CD14-positive monocyte (primary cell): ENCODE data around the gene CDK12. TPM values are rescaled to one million over a fixed set of nuclear protein-coding genes. Genes with fewer than 3 reads are reported as not detected.

Experiments
- DNase-seq, 3 donors: peaks; one replicate each; pipeline ENCODE4 v3.0.0-alpha.2; 2011 to 2022
- H2AFZ ChIP-seq: 2 replicates; pipeline ENCODE4 v1.6.0; 2012; ENCODE audit warnings: mild to moderate bottlenecking, low read depth, low read length, inconsistent platforms; ENCODE audit not compliant: insufficient read depth, poor library complexity, severe bottlenecking
- H3K27ac ChIP-seq, 2 donors: 1 replicate in 1 of 2; 2 replicates in 1 of 2; pipeline ENCODE4 v1.5.1; 2012 to 2013; ENCODE audit warnings: low read length in 2 of 2, control low read depth in 1 of 2, inconsistent platforms in 1 of 2, low read depth in 1 of 2, mild to moderate bottlenecking in 1 of 2
- H3K27me3 ChIP-seq, 2 donors: one replicate each; pipeline versions ENCODE4 v1.6.0 to v1.6.1; 2011 to 2013; ENCODE audit warnings: low read length in 2 of 2; ENCODE audit not compliant: control insufficient read depth in 2 of 2, insufficient read depth in 2 of 2
- H3K36me3 ChIP-seq, 2 donors: replicated peaks in 1 of 2; 1 replicate in 1 of 2; 2 replicates in 1 of 2; pipeline versions ENCODE4 v1.5.1 to v1.6.1; 2012 to 2013; ENCODE audit warnings: low read length in 2 of 2, control low read depth in 1 of 2, inconsistent platforms in 1 of 2, mild to moderate bottlenecking in 1 of 2; ENCODE audit not compliant: insufficient read depth in 2 of 2, control insufficient read depth in 1 of 2
- H3K4me1 ChIP-seq, 2 donors: 1 replicate in 1 of 2; 2 replicates in 1 of 2; pipeline versions ENCODE4 v1.5.1 to v1.6.1; 2012 to 2013; ENCODE audit warnings: low read length in 2 of 2, control low read depth in 1 of 2, inconsistent platforms in 1 of 2, mild to moderate bottlenecking in 1 of 2, moderate library complexity in 1 of 2; ENCODE audit not compliant: insufficient read depth in 2 of 2, control insufficient read depth in 1 of 2
- H3K4me2 ChIP-seq: replicated peaks from 2 replicates; pipeline ENCODE3; 2012; ENCODE audit warnings: low read length, moderate library complexity, mild to moderate bottlenecking; ENCODE audit not compliant: poor library complexity, severe bottlenecking; ENCODE audit errors: extremely low read depth
- H3K4me3 ChIP-seq, 3 experiments: fragments of 200-600 bp in 1 of 3; sonication (generic) in 1 of 3; replicated peaks in 1 of 3; 1 replicate in 2 of 3; 2 replicates in 1 of 3; pipeline ENCODE4 v1.5.1; 2011 to 2013; ENCODE audit warnings: low read length in 3 of 3, mild to moderate bottlenecking in 3 of 3, control low read depth in 2 of 3, low read depth in 2 of 3, inconsistent platforms in 1 of 3, moderate library complexity in 1 of 3
- H3K79me2 ChIP-seq: 2 replicates; pipeline ENCODE4 v1.6.0; 2012; ENCODE audit warnings: mild to moderate bottlenecking, control low read depth, inconsistent platforms, low read length, moderate library complexity; ENCODE audit not compliant: insufficient read depth
- H3K9ac ChIP-seq: 2 replicates; pipeline ENCODE4 v1.6.0; 2017; ENCODE audit warnings: low read length, mild to moderate bottlenecking; ENCODE audit not compliant: insufficient read depth, poor library complexity, severe bottlenecking
- H3K9me3 ChIP-seq, 2 donors: replicated peaks in 1 of 2; 1 replicate in 1 of 2; 2 replicates in 1 of 2; pipeline versions ENCODE4 v1.5.1 to v1.6.1; 2012 to 2013; ENCODE audit warnings: low read length in 2 of 2, control low read depth in 1 of 2; ENCODE audit not compliant: control insufficient read depth in 1 of 2, insufficient read depth in 1 of 2
- H4K20me1 ChIP-seq: 2 replicates; pipeline ENCODE4 v1.6.0; 2012; ENCODE audit warnings: mild to moderate bottlenecking, low read length, control low read depth, moderate library complexity; ENCODE audit not compliant: insufficient read depth
- H3K27ac Mint-ChIP-seq, 7 donors: one replicate each; pipeline ENCODE4 v1.8.0; 2020; ENCODE audit warnings: mild to moderate bottlenecking in 7 of 7, mixed read lengths in 7 of 7, moderate library complexity in 6 of 7, inconsistent platforms in 2 of 7
- H3K27me3 Mint-ChIP-seq, 3 donors: one replicate each; pipeline ENCODE4 v1.8.0; 2021 to 2022; ENCODE audit warnings: low read depth in 3 of 3, mild to moderate bottlenecking in 3 of 3, mixed read lengths in 3 of 3, moderate library complexity in 3 of 3, inconsistent platforms in 1 of 3
- H3K36me3 Mint-ChIP-seq, 2 donors: one replicate each; pipeline ENCODE4 v1.8.0; 2020; ENCODE audit warnings: mixed read lengths in 2 of 2, inconsistent platforms in 1 of 2, mild to moderate bottlenecking in 1 of 2
- H3K4me1 Mint-ChIP-seq: one replicate; pipeline ENCODE4 v1.8.0; 2020; ENCODE audit warnings: mild to moderate bottlenecking, mixed read lengths
- H3K4me3 Mint-ChIP-seq, 2 donors: one replicate each; pipeline ENCODE4 v1.8.0; 2020; ENCODE audit warnings: mild to moderate bottlenecking in 2 of 2, mixed read lengths in 2 of 2, moderate library complexity in 1 of 2
- H3K9me3 Mint-ChIP-seq, 7 donors: one replicate each; pipeline ENCODE4 v1.8.0; 2020 to 2022; ENCODE audit warnings: mixed read lengths in 7 of 7, mild to moderate bottlenecking in 6 of 7, moderate library complexity in 6 of 7, inconsistent platforms in 2 of 7
- CTCF ChIP-seq: fragments of 200-600 bp; IDR thresholded peaks from one replicate; pipeline ENCODE4 v1.8.0; 2022; ENCODE audit warnings: antibody characterized with exemption, mild to moderate bottlenecking
- WGBS: methylation state at CpG from one replicate; pipeline ENCODE4 v1.1.5; 2013; ENCODE audit warnings: missing lambda C conversion rate; ENCODE audit not compliant: insufficient coverage; 5-methylcytosine and 5-hydroxymethylcytosine counted together
- intact Hi-C, 2 donors: fragments of 100-400 bp; cut with micrococcal nuclease; formaldehyde crosslinking; loops; one replicate each; pipeline versions ENCODE4 v1.15.0 to v1.15.1; 2023
- polyA plus RNA-seq, 3 donors: library from polyadenylated mRNA; depleted of rRNA in 1 of 3; unstranded in 2 of 3; stranded (reverse) in 1 of 3; fragments of 300-500 nt in 2 of 3; fragments of >200 nt in 1 of 3; fragmentation: Illumina TruSeq in 2 of 3; gene quantifications; 1 replicate in 2 of 3; 2 replicates in 1 of 3; pipeline ENCODE4 v1.2.3, GENCODE V29; 2012 to 2021

CDK12 gene
- polyA plus RNA-seq, 3 donors: 0.62 to 21.9 (median 1.3) TPM

DNA sequence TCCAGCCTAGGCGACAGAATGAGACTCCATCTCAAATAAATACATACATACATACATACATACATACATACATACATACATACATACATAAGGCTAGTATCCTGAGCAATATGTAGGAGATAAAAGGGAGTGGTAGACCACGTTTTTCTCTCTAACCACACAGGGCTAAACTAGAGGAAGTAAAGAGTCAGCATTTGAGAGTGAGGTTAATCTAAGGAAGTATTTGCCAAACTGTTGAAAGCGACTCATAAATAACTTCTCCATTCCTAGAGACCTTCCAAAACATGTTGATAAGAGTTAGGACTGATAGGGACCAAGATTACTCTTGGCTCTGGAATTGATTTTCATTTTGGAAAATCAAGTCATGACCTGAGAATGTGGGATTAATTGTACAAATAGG is 77.6 kb downstream of the CDK12 start:
- Mint-ChIP-seq H3K27ac (peak overlapping the region in 3 of 7 donors; percentile 36 to 76 (median 37)), H3K4me3 (no peak overlapping the region), H3K9me3 (peaks cover 0 to 3% (median 0%) of the 10 kb centered on the region in 7 donors), H3K4me1 (peaks cover 29% of the 10 kb centered on the region), H3K36me3 (peaks cover 21 to 31% of the 10 kb centered on the region in 2 donors), H3K27me3 (peaks cover 0 to 3% (median 0%) of the 10 kb centered on the region in 3 donors)
- peak overlapping the region in 1 of 3 experiments; percentile 16 for H3K4me3 ChIP-seq
- no peak overlapping the region for H3K27ac ChIP-seq
- H3K4me1 ChIP-seq: peaks cover 31 to 32% of the 10 kb centered on the region in 2 donors
- H3K36me3 ChIP-seq: peaks cover 1 to 8% of the 10 kb centered on the region in 2 donors
- H3K4me2 ChIP-seq: peak overlapping the region; percentile 57
- H3K9me3 ChIP-seq: no peaks in the 10 kb centered on the region
- H2AFZ ChIP-seq: no peak overlapping the region
- no peak overlapping the region for H3K9ac ChIP-seq
- no peak for TF ChIP-seq CTCF
- no peaks in the 10 kb centered on the region for H3K27me3 ChIP-seq
- H4K20me1 ChIP-seq: peaks cover 12% of the 10 kb centered on the region
- H3K79me2 ChIP-seq: no peaks in the 10 kb centered on the region
- DNase-seq: peak; percentile 51 to 72 (median 64)
- intact Hi-C loops: no loop called here
- no CpG with 5 or more reads among the region's 3 CpGs for WGBS

GRCh38 chr17:39540611-39541010 is 79.3 kb downstream of the CDK12 start:
- Mint-ChIP-seq H3K9me3 (peaks cover 0 to 3% (median 0%) of the 10 kb centered on the region in 7 donors), H3K4me1 (peaks cover 29% of the 10 kb centered on the region), H3K36me3 (peaks cover 23 to 48% of the 10 kb centered on the region in 2 donors), H3K27ac (no peak overlapping the region), H3K4me3 (no peak overlapping the region), H3K27me3 (peaks cover 0 to 3% (median 0%) of the 10 kb centered on the region in 3 donors)
- peaks cover 31 to 32% of the 10 kb centered on the region in 2 donors for H3K4me1 ChIP-seq
- intact Hi-C loops: loop anchor here in 1 of 2 donors (10.0 kb wide), 1 partner anchor 214 kb away; no protein-coding TSS in a partner anchor
- TF ChIP-seq CTCF: no peak
- no peak overlapping the region for H3K4me3 ChIP-seq
- peaks cover 12 to 20% of the 10 kb centered on the region in 2 donors for H3K36me3 ChIP-seq
- H3K9me3 ChIP-seq: no peaks in the 10 kb centered on the region
- no peak overlapping the region for H3K4me2 ChIP-seq
- H3K27me3 ChIP-seq: no peaks in the 10 kb centered on the region
- no peaks in the 10 kb centered on the region for H3K79me2 ChIP-seq
- DNase-seq: no peak
- H4K20me1 ChIP-seq: peaks cover 12% of the 10 kb centered on the region
- no peak overlapping the region for H3K9ac ChIP-seq
- no peak overlapping the region for H2AFZ ChIP-seq
- WGBS: no CpG with 5 or more reads among the region's 9 CpGs
- H3K27ac ChIP-seq: no peak overlapping the region
